GM23248 (cell line): ENCODE measurements around the gene DCUN1D3. TPM values are rescaled to one million over a fixed set of nuclear protein-coding genes. Genes with fewer than 3 reads are reported as not detected.

ENCODE experiments used
- DNase-seq: peaks from one replicate; pipeline ENCODE4 v3.0.0-alpha.2; 2015
- H2AFZ ChIP-seq: fragments of 200-600 bp; sonication (generic); 2 replicates; pipeline ENCODE4 v1.6.1; 2016; ENCODE audit warnings: antibody characterized with exemption
- H3F3A ChIP-seq: fragments of 200-600 bp; sonication (generic); 2 replicates; pipeline ENCODE4 v1.6.1; 2016; ENCODE audit warnings: mild to moderate bottlenecking, antibody characterized with exemption, mixed run types; ENCODE audit not compliant: insufficient read depth
- H3K27ac ChIP-seq: fragments of 200-600 bp; sonication (generic); 2 replicates; pipeline ENCODE4 v1.5.1; 2016; ENCODE audit warnings: mild to moderate bottlenecking
- H3K27me3 ChIP-seq: fragments of 200-600 bp; sonication (generic); replicated peaks from 2 replicates; pipeline ENCODE4 v1.6.1; 2016; ENCODE audit warnings: mild to moderate bottlenecking; ENCODE audit not compliant: insufficient read depth
- H3K36me3 ChIP-seq: fragments of 200-600 bp; sonication (generic); 2 replicates; pipeline ENCODE4 v1.6.1; 2016; ENCODE audit warnings: low read depth, mild to moderate bottlenecking
- H3K4me1 ChIP-seq: fragments of 200-600 bp; sonication (generic); 2 replicates; pipeline ENCODE4 v1.6.1; 2016; ENCODE audit warnings: mild to moderate bottlenecking; ENCODE audit not compliant: insufficient read depth
- H3K4me2 ChIP-seq: fragments of 200-600 bp; sonication (generic); one replicate; pipeline ENCODE4 v1.6.1; 2016; ENCODE audit warnings: mild to moderate bottlenecking; ENCODE audit not compliant: unreplicated experiment
- H3K4me3 ChIP-seq: fragments of 200-600 bp; sonication (generic); 2 replicates; pipeline ENCODE4 v1.5.1; 2016; ENCODE audit warnings: mild to moderate bottlenecking
- H3K79me2 ChIP-seq: fragments of 200-600 bp; sonication (generic); 2 replicates; pipeline ENCODE4 v1.6.1; 2016; ENCODE audit warnings: mild to moderate bottlenecking; ENCODE audit not compliant: insufficient read depth
- H3K9ac ChIP-seq: fragments of 200-600 bp; sonication (generic); 2 replicates; pipeline ENCODE4 v1.6.1; 2016; ENCODE audit warnings: mild to moderate bottlenecking
- H3K9me2 ChIP-seq: fragments of 200-600 bp; sonication (generic); 2 replicates; pipeline ENCODE4 v1.6.1; 2016; ENCODE audit warnings: mixed run types, mild to moderate bottlenecking, moderate library complexity; ENCODE audit not compliant: insufficient read depth
- H3K9me3 ChIP-seq: fragments of 200-600 bp; sonication (generic); one replicate; pipeline ENCODE4 v1.6.1; 2017; ENCODE audit warnings: low read depth
- H4K20me1 ChIP-seq: fragments of 200-600 bp; sonication (generic); 2 replicates; pipeline ENCODE4 v1.6.0; 2016; ENCODE audit not compliant: insufficient read depth
- EZH2 ChIP-seq: fragments of 200-600 bp; sonication (generic); IDR thresholded peaks from 2 replicates; pipeline ENCODE4 v1.6.1; 2018; ENCODE audit warnings: antibody characterized with exemption, mild to moderate bottlenecking; ENCODE audit not compliant: insufficient read depth, poor library complexity, severe bottlenecking
- EZH2phosphoT487 ChIP-seq: fragments of 200-600 bp; sonication (generic); IDR thresholded peaks from 2 replicates; pipeline ENCODE4 v1.6.1; 2018; ENCODE audit warnings: antibody characterized with exemption, moderate library complexity, mild to moderate bottlenecking, low read depth; ENCODE audit not compliant: insufficient read depth
- WGBS, 2 experiments: methylation state at CpG; one replicate each; pipeline ENCODE4 v1.1.6; 2015 to 2017; ENCODE audit warnings: low lambda C conversion rate in 2 of 2, low coverage in 1 of 2; ENCODE audit errors: missing lambda C conversion rate in 2 of 2; 5-methylcytosine and 5-hydroxymethylcytosine counted together
- in situ Hi-C: fragments of 300-500 bp; cut with MboI; formaldehyde crosslinking; loops from 2 replicates; pipeline ENCODE4 v1.15.0; 2020
- polyA plus RNA-seq: library from polyadenylated mRNA; unstranded; fragments of >200 nt; fragmentation: Nextera tagmentation; extraction: Ambion mirVana; gene quantifications from 2 replicates; pipeline ENCODE4 v1.2.1, GENCODE V29; 2016
- total RNA-seq: library from RNA; depleted of rRNA; stranded (reverse); fragments of >200 nt; shearing (Covaris generic); gene quantifications from 2 replicates; pipeline ENCODE4 v1.2.3, GENCODE V29; 2014

Gene DCUN1D3
- total and polyA plus RNA-seq, 2 experiments from 2014 or later: 15.2 to 35.2 TPM

DNA sequence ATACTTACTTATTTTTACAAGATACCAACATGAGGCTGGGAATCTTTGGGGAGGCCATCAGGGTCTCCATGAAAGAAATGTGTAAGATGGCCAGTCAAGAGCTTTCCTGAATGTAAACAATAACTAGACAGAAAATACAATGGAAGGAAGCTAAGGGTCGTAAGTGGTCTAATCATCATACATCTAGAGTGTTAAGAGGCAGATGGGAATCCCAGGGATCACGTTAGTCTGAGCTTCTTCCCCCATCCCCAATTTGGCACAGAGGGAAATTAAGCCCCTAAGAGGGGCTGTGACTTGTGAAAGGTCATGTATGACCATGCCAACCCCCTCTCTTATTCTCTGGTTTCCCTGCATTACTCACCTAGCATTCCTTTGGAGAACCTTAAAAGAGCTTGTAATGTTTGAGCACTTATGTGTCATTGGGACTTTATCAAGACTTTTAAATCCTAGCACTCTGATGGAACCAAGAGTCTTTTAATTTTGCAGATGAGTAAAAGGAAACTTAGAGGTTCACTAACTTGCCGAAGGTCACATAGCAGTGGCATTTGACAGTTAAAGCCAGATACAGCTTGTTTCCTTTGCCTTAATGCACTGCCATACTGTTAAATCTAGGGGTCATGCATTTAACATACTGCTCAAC, 46.1 kb downstream of the DCUN1D3 start:
- H3K4me1 ChIP-seq: peaks cover 53% of the 10 kb centered on the region
- no peaks in the 10 kb centered on the region for H4K20me1 ChIP-seq
- H3K79me2 ChIP-seq: peaks cover 62% of the 10 kb centered on the region
- TF ChIP-seq EZH2phosphoT487 (no peak), EZH2 (no peak)
- H3K27me3 ChIP-seq: no peaks in the 10 kb centered on the region
- H3K9ac ChIP-seq: no peak overlapping the region
- 87 to 96% methylated on average over 3 of the region's 3 CpGs for WGBS, 2 experiments
- H3K27ac ChIP-seq: 0 out of 2 replicates have a peak overlapping the region, but pooled peaks have one; percentile 11
- peaks cover 20% of the 10 kb centered on the region for H3K36me3 ChIP-seq
- H3K9me2 ChIP-seq: no peaks in the 10 kb centered on the region
- no peak overlapping the region for H3K4me3 ChIP-seq
- in situ Hi-C loops: loop anchor here (5.0 kb wide), 1 partner anchor 228 kb away; no protein-coding TSS in a partner anchor
- no peaks in the 10 kb centered on the region for H3K9me3 ChIP-seq
- peak overlapping the region; percentile 56 for H3K4me2 ChIP-seq
- peak; percentile 37 for DNase-seq
- no peak overlapping the region for H2AFZ ChIP-seq
- peaks cover 55% of the 10 kb centered on the region for H3F3A ChIP-seq

DNA sequence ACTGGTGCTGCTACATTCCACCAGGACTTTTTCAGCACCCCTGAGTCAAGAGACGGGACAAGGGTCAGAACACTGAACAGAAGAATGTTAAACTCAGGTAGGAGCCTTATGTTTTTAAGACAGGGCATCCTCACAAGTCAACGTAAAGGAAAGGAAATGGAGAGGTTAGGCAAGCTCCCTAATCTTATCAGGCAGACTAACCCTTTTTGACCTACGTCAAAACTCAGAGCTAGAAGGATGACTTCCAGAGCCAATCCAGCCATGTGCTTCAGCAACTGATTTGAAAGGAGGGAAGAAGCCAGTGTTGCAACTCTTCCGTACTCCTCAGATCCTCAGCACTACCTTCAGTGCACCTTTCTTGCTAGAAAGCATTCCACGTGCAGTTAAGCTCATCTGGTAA, 47.0 kb downstream of the DCUN1D3 start:
- no peak overlapping the region for H2AFZ ChIP-seq
- peak overlapping the region; percentile 56 for H3K4me2 ChIP-seq
- H3K9me2 ChIP-seq: no peaks in the 10 kb centered on the region
- H3K4me1 ChIP-seq: peaks cover 53% of the 10 kb centered on the region
- H3K9ac ChIP-seq: no peak overlapping the region
- 90 to 94% methylated on average over 5 of the region's 5 CpGs for WGBS, 2 experiments
- no peaks in the 10 kb centered on the region for H3K27me3 ChIP-seq
- peaks cover 58% of the 10 kb centered on the region for H3F3A ChIP-seq
- no peak for DNase-seq
- no peaks in the 10 kb centered on the region for H3K9me3 ChIP-seq
- peak overlapping the region; percentile 63 for H3K27ac ChIP-seq
- in situ Hi-C loops: loop anchor here (5.0 kb wide), 1 partner anchor 229 kb away; no protein-coding TSS in a partner anchor
- TF ChIP-seq EZH2phosphoT487: no peak
- TF ChIP-seq EZH2: no peak
- peaks cover 59% of the 10 kb centered on the region for H3K79me2 ChIP-seq
- H3K4me3 ChIP-seq: no peak overlapping the region
- H3K36me3 ChIP-seq: peaks cover 20% of the 10 kb centered on the region
- no peaks in the 10 kb centered on the region for H4K20me1 ChIP-seq

DNA sequence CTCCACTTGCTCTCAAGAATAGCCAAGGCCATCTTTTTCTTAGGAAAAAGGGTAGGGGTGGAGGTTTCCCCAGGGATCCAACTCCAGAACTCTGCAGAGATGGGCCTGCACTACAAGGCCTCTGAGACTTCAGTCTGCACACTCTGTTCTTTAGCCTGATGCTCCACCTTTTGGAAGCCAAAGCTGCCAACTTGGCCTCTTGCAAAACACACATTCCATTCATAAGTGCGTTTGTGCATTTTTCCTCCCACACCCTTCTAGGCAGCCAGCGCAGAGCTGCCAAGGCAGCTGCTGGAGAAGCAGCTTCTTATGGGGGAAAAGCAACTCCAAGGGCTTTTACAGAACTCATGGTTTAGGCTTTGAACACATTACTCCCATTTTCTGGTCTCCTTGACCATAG, 48.6 kb downstream of the DCUN1D3 start:
- H3K79me2 ChIP-seq: peaks cover 43% of the 10 kb centered on the region
- H3K4me3 ChIP-seq: peak overlapping the region; percentile 43; the same call in 1 of the 2 replicates
- peaks cover 16% of the 10 kb centered on the region for H3K36me3 ChIP-seq
- TF ChIP-seq EZH2phosphoT487 (no peak), EZH2 (no peak)
- H3K9me2 ChIP-seq: no peaks in the 10 kb centered on the region
- H3K27ac ChIP-seq: peak overlapping the region; percentile 63
- H4K20me1 ChIP-seq: no peaks in the 10 kb centered on the region
- H3F3A ChIP-seq: peaks cover 58% of the 10 kb centered on the region
- 0% methylated on average over 2 of the region's 2 CpGs for WGBS, 2 experiments
- H3K27me3 ChIP-seq: no peaks in the 10 kb centered on the region
- no peaks in the 10 kb centered on the region for H3K9me3 ChIP-seq
- H3K9ac ChIP-seq: peak overlapping the region; percentile 59
- H2AFZ ChIP-seq: no peak overlapping the region
- peak; percentile 96 for DNase-seq
- in situ Hi-C loops: loop anchor here (5.0 kb wide), 1 partner anchor 231 kb away; no protein-coding TSS in a partner anchor
- peaks cover 53% of the 10 kb centered on the region for H3K4me1 ChIP-seq
- H3K4me2 ChIP-seq: peak overlapping the region; percentile 56

DNA sequence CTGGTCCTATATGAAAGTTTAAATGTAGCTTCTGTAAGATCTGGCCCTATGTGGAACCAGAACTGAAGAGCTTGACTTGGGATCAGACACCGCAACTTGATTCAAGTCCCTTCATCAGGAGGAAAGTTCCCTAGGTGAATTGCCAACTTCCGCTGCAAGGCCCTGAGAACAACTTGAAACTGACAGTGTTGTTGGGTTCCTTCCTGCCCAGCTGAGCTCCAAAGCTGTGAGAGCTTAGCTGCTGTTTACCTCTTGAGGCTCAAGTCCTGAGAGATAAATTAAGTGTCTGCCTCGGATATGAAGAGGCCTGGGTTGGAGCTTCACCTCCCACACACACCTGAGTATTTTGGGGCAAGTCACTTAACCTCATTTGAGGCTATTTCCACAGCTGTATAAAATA, 49.2 kb downstream of the DCUN1D3 start:
- H3K36me3 ChIP-seq: peaks cover 12% of the 10 kb centered on the region
- DNase-seq: peak; percentile 27
- peak overlapping the region; percentile 56 for H3K4me2 ChIP-seq
- TF ChIP-seq EZH2phosphoT487: no peak
- no peak for TF ChIP-seq EZH2
- no peaks in the 10 kb centered on the region for H3K9me2 ChIP-seq
- H3K4me3 ChIP-seq: no peak overlapping the region
- H3K27ac ChIP-seq: peak overlapping the region; percentile 63
- peaks cover 58% of the 10 kb centered on the region for H3F3A ChIP-seq
- H3K9ac ChIP-seq: peak overlapping the region; percentile 34
- 51 to 53% methylated on average over 3 of the region's 3 CpGs for WGBS, 2 experiments
- peaks cover 53% of the 10 kb centered on the region for H3K4me1 ChIP-seq
- in situ Hi-C loops: loop anchor here (5.0 kb wide), 1 partner anchor 231 kb away; no protein-coding TSS in a partner anchor
- no peaks in the 10 kb centered on the region for H3K9me3 ChIP-seq
- H3K27me3 ChIP-seq: no peaks in the 10 kb centered on the region
- no peak overlapping the region for H2AFZ ChIP-seq
- H3K79me2 ChIP-seq: peaks cover 37% of the 10 kb centered on the region
- H4K20me1 ChIP-seq: no peaks in the 10 kb centered on the region
